ENCODE measurements around the gene IFNLR1.

Gene IFNLR1

GRCh38 chr1:24186993-24187790 is at the start of gene IFNLR1:
Gene IFNLR1, minus strand, starts transcription at chr1:24187289. Its CDS starts 41 bp downstream, at chr1:24187248.
- in situ Hi-C loops (cut with MboI; ENCODE audit: low sequenced_read_pairs) = no loop called here

- in situ Hi-C loops (cut with MboI; ENCODE audit: low sequenced_read_pairs) = no loop called here
These were observed 49.1 kb upstream of the IFNLR1 start for GRCh38 chr1:24235921-24236788.

- in situ Hi-C loops (cut with MboI; ENCODE audit: low sequenced_read_pairs) = no loop called here
These were observed 46.9 kb upstream of the IFNLR1 start for GRCh38 chr1:24233684-24234600.

GRCh38 chr1:24231701-24232100 is 44.6 kb upstream of the IFNLR1 start:
- in situ Hi-C loops (cut with MboI; ENCODE audit: low sequenced_read_pairs) = no loop called here

DNA sequence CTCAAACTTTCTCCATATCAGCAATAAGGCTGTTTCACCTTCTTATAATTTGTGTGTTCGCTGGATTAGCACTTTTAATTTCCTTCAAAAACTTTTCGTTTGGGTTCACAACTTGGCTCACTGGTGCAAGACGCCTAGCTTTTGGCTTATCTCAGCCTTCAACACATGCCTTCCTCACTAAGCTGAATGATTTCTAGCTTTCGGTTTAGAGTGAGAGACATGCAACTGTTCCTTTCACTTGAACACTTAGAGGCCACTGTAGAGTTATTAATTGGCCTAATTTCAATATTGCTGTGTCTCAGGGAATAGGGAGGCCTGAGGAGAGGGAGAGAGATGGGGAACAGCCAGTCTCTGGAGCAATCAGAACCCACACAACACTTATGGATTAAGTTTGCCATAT is 41.2 kb upstream of the IFNLR1 start:
- in situ Hi-C loops (cut with MboI; ENCODE audit: low sequenced_read_pairs) = no loop called here

DNA sequence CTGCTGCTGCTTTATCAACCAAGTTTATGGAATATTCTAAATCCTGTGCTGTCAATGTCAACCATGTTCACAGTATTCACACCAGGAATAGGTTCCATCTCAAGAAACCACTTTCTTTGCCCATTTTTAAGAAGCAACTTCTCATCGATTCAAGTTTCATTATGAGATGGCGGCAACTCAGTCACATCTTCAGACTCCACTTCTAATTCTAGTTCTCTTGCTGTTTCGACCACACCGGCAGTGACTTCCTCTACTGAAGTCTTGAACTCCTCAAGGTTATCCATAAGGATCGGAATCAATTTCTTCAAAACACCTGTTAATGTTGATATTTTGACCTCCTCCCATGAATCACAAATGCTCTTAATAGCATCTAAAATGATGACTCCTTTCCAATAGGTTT is 39.7 kb upstream of the IFNLR1 start:
- in situ Hi-C loops (cut with MboI; ENCODE audit: low sequenced_read_pairs) = no loop called here

- in situ Hi-C loops (cut with MboI; ENCODE audit: low sequenced_read_pairs) = no loop called here
These were observed 37.7 kb upstream of the IFNLR1 start for GRCh38 chr1:24224761-24225160.

GRCh38 chr1:24224086-24224485 is 37.0 kb upstream of the IFNLR1 start:
- in situ Hi-C loops (cut with MboI; ENCODE audit: low sequenced_read_pairs) = no loop called here

DNA sequence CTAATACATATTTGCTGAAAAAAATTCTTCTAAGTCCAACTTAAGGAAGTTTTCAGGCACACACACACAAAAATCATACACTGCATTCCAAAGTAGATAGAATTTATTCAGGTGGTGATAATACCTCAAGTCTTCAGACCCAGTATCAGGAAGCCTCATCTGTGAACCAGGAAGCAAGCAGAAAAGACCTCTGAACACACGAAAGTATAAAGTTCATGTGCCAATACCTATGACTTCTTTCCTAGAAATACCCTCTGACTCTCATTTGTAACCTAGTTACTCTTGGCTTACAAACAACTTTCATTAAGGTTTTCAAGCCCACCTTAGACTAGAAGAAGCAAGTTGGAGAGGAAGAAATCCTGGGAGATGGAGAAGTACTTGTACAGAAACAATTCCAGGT is 35.7 kb upstream of the IFNLR1 start:
- in situ Hi-C loops (cut with MboI; ENCODE audit: low sequenced_read_pairs) = no loop called here

- in situ Hi-C loops (cut with MboI; ENCODE audit: low sequenced_read_pairs) = no loop called here
These were observed 35.0 kb upstream of the IFNLR1 start for GRCh38 chr1:24222008-24222605.

DNA sequence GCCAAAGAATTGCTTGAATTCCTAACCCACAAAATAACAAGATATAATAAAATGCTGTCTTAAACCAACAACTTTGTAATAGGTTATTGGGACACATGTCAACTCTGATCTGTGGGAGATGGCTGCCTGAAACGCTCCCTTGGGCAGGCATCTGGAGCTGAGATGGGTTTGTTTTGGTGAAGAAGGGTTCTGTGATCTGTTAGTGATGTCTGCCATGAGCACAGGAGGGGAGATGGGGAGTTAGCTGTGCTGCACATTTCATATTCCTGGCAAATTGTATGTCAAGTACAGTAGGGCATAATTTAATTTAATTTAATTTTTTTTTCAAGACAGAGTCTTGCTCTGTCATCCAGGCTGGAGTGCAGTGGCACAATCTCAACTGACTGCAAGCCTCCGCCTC is 34.2 kb upstream of the IFNLR1 start:
- in situ Hi-C loops (cut with MboI; ENCODE audit: low sequenced_read_pairs) = no loop called here

DNA sequence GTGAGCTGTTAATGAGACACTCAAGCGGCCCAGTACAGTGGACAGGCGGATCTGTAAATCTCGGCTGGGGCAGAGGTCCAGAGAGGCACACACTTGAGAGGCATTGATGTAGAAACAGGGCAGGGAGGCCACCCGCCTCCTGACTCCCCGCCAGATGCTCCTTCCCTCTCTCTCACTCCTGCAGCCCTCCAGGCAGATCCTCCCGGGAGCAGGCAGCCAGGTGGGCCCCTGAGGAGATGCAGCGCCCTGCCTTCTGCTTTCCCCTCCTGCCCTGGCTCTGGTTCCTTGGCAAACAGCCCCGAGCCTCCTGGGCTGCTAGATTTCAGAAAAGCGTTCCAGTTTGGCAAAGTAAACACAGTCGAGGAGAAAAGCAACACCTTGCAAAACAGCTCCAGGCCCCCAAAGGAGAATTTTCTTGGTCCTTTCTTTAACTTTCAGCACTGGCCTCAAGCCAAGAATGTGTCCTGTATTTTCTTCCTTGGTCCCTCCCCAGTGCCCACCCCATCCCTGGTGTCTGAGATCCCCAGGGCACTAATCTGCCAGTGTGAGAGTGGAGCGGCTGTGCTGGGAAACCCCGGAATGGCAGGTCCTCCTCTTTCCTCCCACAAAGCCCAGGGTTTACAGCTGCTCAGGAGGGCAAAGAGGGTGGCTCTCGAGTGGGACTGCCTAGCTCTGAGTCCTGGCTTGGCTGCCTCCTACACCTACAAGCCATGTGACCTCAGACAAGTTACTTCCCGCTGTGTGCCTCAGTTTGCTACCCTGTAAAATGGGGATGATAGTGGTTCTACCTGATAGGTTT is 29.4 kb upstream of the IFNLR1 start:
- in situ Hi-C loops (cut with MboI; ENCODE audit: low sequenced_read_pairs) = no loop called here

DNA sequence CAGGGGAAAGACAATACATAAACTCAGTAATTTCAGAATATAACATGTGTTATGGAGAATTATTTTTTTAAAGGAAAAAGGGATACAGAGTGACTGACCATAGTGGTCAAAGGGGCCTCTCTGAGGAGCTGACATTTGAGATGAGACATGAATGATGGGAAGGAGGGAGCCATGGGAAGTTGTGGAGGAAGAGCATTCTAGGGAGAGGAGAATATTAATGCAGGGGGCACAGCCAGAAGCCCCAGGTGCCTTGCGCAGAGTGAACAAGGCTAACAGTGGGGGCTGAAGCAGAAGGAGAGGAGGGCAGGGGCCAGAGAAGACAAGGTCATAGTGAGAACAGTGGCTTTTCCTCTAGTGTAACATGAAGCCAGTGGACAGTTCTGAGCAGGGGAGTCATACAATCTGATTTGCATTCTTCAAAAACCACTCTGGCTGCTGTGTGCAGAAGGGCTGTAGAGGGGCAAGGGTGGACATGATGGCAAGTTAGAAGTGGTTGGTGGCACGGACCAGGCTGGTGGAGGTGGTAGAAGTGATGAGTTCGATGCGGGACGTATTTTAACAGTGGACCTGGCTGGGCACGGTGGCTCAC is 28.2 kb upstream of the IFNLR1 start:
- in situ Hi-C loops (cut with MboI; ENCODE audit: low sequenced_read_pairs) = no loop called here

GRCh38 chr1:24212376-24212775 is 25.3 kb upstream of the IFNLR1 start:
- in situ Hi-C loops (cut with MboI; ENCODE audit: low sequenced_read_pairs) = no loop called here

GRCh38 chr1:24210195-24210627 is 23.1 kb upstream of the IFNLR1 start:
- in situ Hi-C loops (cut with MboI; ENCODE audit: low sequenced_read_pairs) = no loop called here

- in situ Hi-C loops (cut with MboI; ENCODE audit: low sequenced_read_pairs) = loop anchor here (5.0 kb wide), 1 partner anchor 183 kb away; no protein-coding TSS in a partner anchor
These were observed 22.0 kb upstream of the IFNLR1 start for GRCh38 chr1:24209097-24209496.

DNA sequence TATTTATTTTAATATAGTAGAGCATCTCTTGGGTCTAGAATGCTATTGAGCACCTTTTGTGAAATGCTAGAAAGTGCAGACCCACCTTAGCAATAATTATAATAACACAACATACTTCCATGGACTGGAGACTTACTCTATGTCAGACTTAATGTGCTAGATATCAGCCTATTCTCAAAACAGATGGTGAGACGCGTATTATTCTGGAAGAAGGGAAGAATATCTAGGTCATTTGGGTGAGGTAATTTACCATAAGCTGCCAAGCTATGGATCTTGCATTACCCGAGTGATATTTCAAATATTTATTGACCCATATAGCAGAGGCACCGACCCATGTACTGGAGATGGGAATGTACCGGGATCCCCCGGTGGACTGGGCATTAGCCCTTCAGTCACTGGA is 20.6 kb upstream of the IFNLR1 start:
- in situ Hi-C loops (cut with MboI; ENCODE audit: low sequenced_read_pairs) = loop anchor here (5.0 kb wide), 1 partner anchor 185 kb away; no protein-coding TSS in a partner anchor

DNA sequence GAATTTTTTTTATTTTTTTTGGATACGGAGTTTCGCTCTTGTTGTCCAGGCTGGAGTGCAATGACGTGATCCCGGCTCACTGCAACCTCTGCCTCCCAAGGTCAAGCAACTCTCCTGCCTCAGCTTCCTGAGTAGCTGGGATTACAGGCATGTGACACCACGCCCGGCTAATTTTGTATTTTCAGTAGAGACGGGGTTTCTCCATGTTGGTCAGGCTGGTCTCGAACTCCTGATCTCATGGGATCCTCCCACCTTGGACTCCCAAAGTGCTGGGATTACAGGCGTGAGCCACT is 20.3 kb upstream of the IFNLR1 start:
- in situ Hi-C loops (cut with MboI; ENCODE audit: low sequenced_read_pairs) = loop anchor here (5.0 kb wide), 1 partner anchor 185 kb away; no protein-coding TSS in a partner anchor

All from HL-60/S4 treated with retinoic acid at 250 ng/mL for 4 days and 3 days (cell line).